ENCODE measurements around the gene ADAMTSL2. TPM values are rescaled to one million over a fixed set of nuclear protein-coding genes. Genes with fewer than 3 reads are reported as not detected.

The ADAMTSL2 gene
- total and polyA plus RNA-seq, 2 donors (not counting 1 experiment from before 2014, with no cell fraction given), result under 0.01 to 0.09 TPM

DNA sequence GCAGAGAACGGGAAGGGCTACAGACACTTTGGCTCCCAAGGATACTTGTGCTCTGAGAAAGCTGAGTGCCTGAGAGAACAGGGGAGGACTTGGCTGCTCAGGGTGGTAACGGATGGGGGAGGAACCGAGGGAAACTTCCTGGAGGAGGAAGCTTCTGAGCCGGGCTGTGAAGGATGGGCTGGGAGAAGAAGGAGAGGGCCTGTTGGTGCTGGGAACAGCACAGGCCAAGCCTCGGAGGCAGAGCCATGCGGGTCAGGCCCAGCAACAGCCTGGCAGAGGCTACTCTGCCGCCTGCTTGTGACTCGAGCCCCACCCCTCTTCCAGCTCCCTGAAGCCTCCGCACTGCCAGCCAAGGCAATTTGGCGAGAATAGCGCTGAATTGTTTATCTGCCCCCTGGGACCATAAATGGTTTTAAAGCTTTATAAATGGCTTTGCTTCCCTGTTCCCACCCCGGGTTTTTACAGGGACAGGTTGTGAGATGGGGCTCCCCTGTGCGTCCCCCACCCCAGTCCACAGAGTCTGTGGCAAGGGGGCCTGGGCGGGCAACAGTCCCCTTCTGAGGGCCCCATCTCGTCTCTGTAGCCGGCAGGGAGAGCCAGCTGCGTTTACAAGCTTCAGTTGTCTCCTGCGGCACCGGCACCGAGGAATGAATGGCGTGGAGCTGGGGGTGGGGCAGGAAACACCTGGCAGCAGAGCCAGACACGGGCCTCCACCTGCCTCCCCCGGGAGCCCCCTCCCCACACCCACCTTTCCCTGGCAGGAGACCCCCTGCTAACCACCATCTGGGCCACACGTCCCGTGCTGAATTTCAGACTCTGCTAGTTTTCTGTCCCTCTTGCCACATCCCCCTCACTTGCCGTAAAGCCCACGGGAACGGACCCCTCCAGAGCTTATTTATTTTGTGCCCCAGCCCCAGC, 50.3 kb downstream of the ADAMTSL2 start:
- Histone ChIP-seq H3K27me3 (ENCODE audit: control insufficient read depth, insufficient read depth, low read length) (peaks cover 13% of the 10 kb centered on the region), H3K4me3 (replicated peaks in 1 of 4; ENCODE audit: control extremely low read depth in 1 of 4, insufficient read depth in 1 of 4, low read depth in 3 of 4, low read length in 4 of 4) (no peak overlapping the region), H3K9ac (ENCODE audit: insufficient read depth, low read length) (no peak overlapping the region), H3K79me2 (ENCODE audit: control insufficient read depth, insufficient read depth, low read length) (no peaks in the 10 kb centered on the region), H4K20me1 (ENCODE audit: control insufficient read depth, extremely low read depth, insufficient read depth, low read length) (no peaks in the 10 kb centered on the region), H2AFZ (ENCODE audit: low read length) (no peak overlapping the region), H3K27ac (ENCODE audit: insufficient read depth, low read length) (no peak overlapping the region), H3K9me3 (ENCODE audit: control insufficient read depth, insufficient read depth, low read depth, low read length) (peaks cover 2% of the 10 kb centered on the region), H3K36me3 (ENCODE audit: control insufficient read depth, insufficient read depth, low read length) (no peaks in the 10 kb centered on the region), H3K4me2 (ENCODE audit: extremely low read depth, insufficient read depth, low read length) (no peak overlapping the region), H3K4me1 (ENCODE audit: control insufficient read depth, extremely low read depth, insufficient read depth, low read length) (no peaks in the 10 kb centered on the region)
- no peak for DNase-seq (ENCODE audit: low read depth in 2 of 2)
- TF ChIP-seq EZH2 (IDR thresholded peaks at IDR 0.05; ENCODE audit: low read length, missing control alignments), result no peak
- no peak for TF ChIP-seq CTCF (conservative IDR thresholded peaks at IDR 0.05 in 1 of 2, IDR thresholded peaks at IDR 0.05 in 1 of 2; ENCODE audit: low read depth in 1 of 2, low read length in 2 of 2)

DNA sequence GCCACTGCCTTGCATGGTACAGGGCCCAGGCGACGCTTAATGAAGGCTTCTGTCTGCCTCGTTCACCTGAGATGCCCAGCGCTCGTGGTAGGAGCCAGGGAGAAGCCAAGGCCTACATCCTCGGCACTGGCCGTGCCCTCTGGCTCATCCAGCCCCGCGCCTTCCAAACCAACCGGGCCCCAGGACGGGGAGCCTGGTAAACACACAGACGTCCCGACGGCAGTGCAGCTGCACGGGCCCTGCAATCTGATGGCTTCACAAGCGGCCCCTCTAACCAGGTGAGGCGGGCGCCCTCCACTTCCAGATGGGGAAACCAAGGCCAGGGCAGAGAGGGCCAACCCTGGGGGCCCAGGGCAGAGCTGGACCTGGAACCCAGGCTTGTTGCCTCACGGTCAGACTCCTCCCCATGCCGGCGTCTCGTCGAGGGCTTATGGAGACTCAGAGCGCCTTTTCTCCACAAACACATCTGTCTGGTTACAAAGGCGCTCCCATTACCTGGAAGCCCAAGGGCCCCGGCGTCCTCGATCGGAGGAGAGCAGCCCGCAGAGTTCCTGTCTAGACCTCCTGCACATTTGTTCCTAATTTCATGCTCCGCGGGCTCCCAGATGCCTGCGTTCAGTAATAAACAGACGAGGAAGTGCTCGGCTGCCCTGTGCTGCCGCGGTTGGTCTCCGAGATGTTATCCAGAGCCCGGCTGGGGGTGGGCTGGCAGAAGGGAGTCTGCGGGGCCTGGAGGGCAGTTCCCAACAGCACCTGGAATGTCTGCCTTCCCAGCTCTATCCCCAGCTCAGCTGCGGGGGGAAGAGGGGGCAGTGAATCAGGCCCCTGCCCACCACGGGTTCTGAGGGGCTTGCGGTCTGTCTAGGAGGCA, 51.2 kb downstream of the ADAMTSL2 start:
- TF ChIP-seq CTCF (conservative IDR thresholded peaks at IDR 0.05 in 1 of 2, IDR thresholded peaks at IDR 0.05 in 1 of 2; ENCODE audit: low read depth in 1 of 2, low read length in 2 of 2) (no peak), EZH2 (IDR thresholded peaks at IDR 0.05; ENCODE audit: low read length, missing control alignments) (no peak)
- Histone ChIP-seq H3K27me3 (ENCODE audit: control insufficient read depth, insufficient read depth, low read length) (peaks cover 10% of the 10 kb centered on the region), H4K20me1 (ENCODE audit: control insufficient read depth, extremely low read depth, insufficient read depth, low read length) (no peaks in the 10 kb centered on the region), H3K9ac (ENCODE audit: insufficient read depth, low read length) (no peak overlapping the region), H3K4me1 (ENCODE audit: control insufficient read depth, extremely low read depth, insufficient read depth, low read length) (no peaks in the 10 kb centered on the region), H3K27ac (ENCODE audit: insufficient read depth, low read length) (no peak overlapping the region), H3K4me2 (ENCODE audit: extremely low read depth, insufficient read depth, low read length) (no peak overlapping the region), H3K36me3 (ENCODE audit: control insufficient read depth, insufficient read depth, low read length) (no peaks in the 10 kb centered on the region), H3K9me3 (ENCODE audit: control insufficient read depth, insufficient read depth, low read depth, low read length) (peaks cover 2% of the 10 kb centered on the region), H2AFZ (ENCODE audit: low read length) (no peak overlapping the region), H3K4me3 (replicated peaks in 1 of 4; ENCODE audit: control extremely low read depth in 1 of 4, insufficient read depth in 1 of 4, low read depth in 3 of 4, low read length in 4 of 4) (no peak overlapping the region), H3K79me2 (ENCODE audit: control insufficient read depth, insufficient read depth, low read length) (no peaks in the 10 kb centered on the region)
- no peak for DNase-seq (ENCODE audit: low read depth in 2 of 2)

GRCh38 chr9:133587051-133587450, 52.5 kb downstream of the ADAMTSL2 start:
- Histone ChIP-seq H3K27ac (ENCODE audit: insufficient read depth, low read length) (no peak overlapping the region), H3K4me3 (replicated peaks in 1 of 4; ENCODE audit: control extremely low read depth in 1 of 4, insufficient read depth in 1 of 4, low read depth in 3 of 4, low read length in 4 of 4) (no peak overlapping the region), H3K36me3 (ENCODE audit: control insufficient read depth, insufficient read depth, low read length) (no peaks in the 10 kb centered on the region), H3K79me2 (ENCODE audit: control insufficient read depth, insufficient read depth, low read length) (no peaks in the 10 kb centered on the region), H3K27me3 (ENCODE audit: control insufficient read depth, insufficient read depth, low read length) (peaks cover 7% of the 10 kb centered on the region), H3K4me2 (ENCODE audit: extremely low read depth, insufficient read depth, low read length) (no peak overlapping the region), H4K20me1 (ENCODE audit: control insufficient read depth, extremely low read depth, insufficient read depth, low read length) (no peaks in the 10 kb centered on the region), H3K9me3 (ENCODE audit: control insufficient read depth, insufficient read depth, low read depth, low read length) (peaks cover 2% of the 10 kb centered on the region), H3K9ac (ENCODE audit: insufficient read depth, low read length) (no peak overlapping the region), H2AFZ (ENCODE audit: low read length) (no peak overlapping the region), H3K4me1 (ENCODE audit: control insufficient read depth, extremely low read depth, insufficient read depth, low read length) (no peaks in the 10 kb centered on the region)
- TF ChIP-seq CTCF (conservative IDR thresholded peaks at IDR 0.05 in 1 of 2, IDR thresholded peaks at IDR 0.05 in 1 of 2; ENCODE audit: low read depth in 1 of 2, low read length in 2 of 2), result no peak
- no peak for TF ChIP-seq EZH2 (IDR thresholded peaks at IDR 0.05; ENCODE audit: low read length, missing control alignments)
- DNase-seq (ENCODE audit: low read depth in 2 of 2), result no peak
